GM12878 (cell line): ENCODE data around the gene LGI2. TPM values are rescaled to one million over a fixed set of nuclear protein-coding genes. Genes with fewer than 3 reads are reported as not detected.

Source experiments
- ATAC-seq: fragments of 200-7000 bp; cut with Tn5 transposase; 3 replicates; pipeline ENCODE4 v1.9.1; 2020; ENCODE audit warnings: mild to moderate bottlenecking, moderate library complexity
- BruUV-seq: library from RNA; stranded (reverse); fragments of 400-500 nt; replicated peaks from 2 replicates; lab custom pipeline; 2021; lab: Mats Ljungman, UMichigan
- CTCF ChIA-PET: fragments of 300-600 bp; sonication (Branson Sonifier 250); formaldehyde crosslinking; extraction: SDS; loops from one replicate; lab custom pipeline; 2021; ENCODE audit warnings: inconsistent platforms; lab: Yijun Ruan, JAX
- POLR2A ChIA-PET: fragments of 350-600 bp; formaldehyde crosslinking; extraction: SDS; loops from one replicate; lab custom pipeline; 2021; ENCODE audit warnings: inconsistent platforms; lab: Charles Lee
- RAD21 ChIA-PET: fragments of 300-600 bp; sonication (Branson Sonifier 250); formaldehyde crosslinking; loops from one replicate; lab custom pipeline; 2023; ENCODE audit warnings: antibody characterized with exemption; ENCODE audit not compliant: unreplicated experiment; lab: Charles Lee
- SMC1A ChIA-PET: fragments of 300-600 bp; sonication (Branson Sonifier 250); formaldehyde crosslinking; loops from one replicate; lab custom pipeline; 2023; ENCODE audit not compliant: unreplicated experiment, uncharacterized antibody; lab: Charles Lee
- DNase-seq: peaks from one replicate; pipeline ENCODE4 v3.0.0-alpha.2; 2011; ENCODE audit warnings: low read depth, low spot score
- FAIRE-seq: peaks from 3 replicates; lab custom pipeline; 2011; peaks lifted over from hg19 to GRCh38; lab: Jason Lieb, UNC
- H2AFZ ChIP-seq: 2 replicates; pipeline ENCODE4 v1.6.0; 2011; ENCODE audit warnings: low read depth, low read length, control low read depth; ENCODE audit not compliant: control insufficient read depth
- H3K27ac ChIP-seq: 2 replicates; pipeline ENCODE4 v1.5.1; 2011; ENCODE audit warnings: control low read depth; ENCODE audit not compliant: control insufficient read depth, insufficient read depth
- H3K27me3 ChIP-seq, 2 experiments: replicated peaks in 1 of 2; 2 replicates each; pipeline versions ENCODE4 v1.6.0 to v1.6.1; 2011; ENCODE audit warnings: low read length in 1 of 2; ENCODE audit not compliant: control insufficient read depth in 2 of 2, insufficient read depth in 2 of 2
- H3K36me3 ChIP-seq, 2 experiments: 2 replicates each; pipeline ENCODE4 v1.5.1; 2011; ENCODE audit warnings: low read length in 1 of 2; ENCODE audit not compliant: control insufficient read depth in 2 of 2, insufficient read depth in 2 of 2
- H3K4me1 ChIP-seq: 2 replicates; pipeline ENCODE4 v1.6.1; 2011; ENCODE audit warnings: mild to moderate bottlenecking, low read length, moderate library complexity, mixed read lengths; ENCODE audit not compliant: control insufficient read depth, insufficient read depth
- H3K4me2 ChIP-seq: 2 replicates; pipeline ENCODE4 v1.6.0; 2011; ENCODE audit warnings: control low read depth; ENCODE audit not compliant: control insufficient read depth, insufficient read depth
- H3K4me3 ChIP-seq: fragments of 200-600 bp; sonication (generic); 2 replicates; pipeline ENCODE4 v1.5.1; 2016
- H3K79me2 ChIP-seq: 2 replicates; pipeline ENCODE4 v1.6.0; 2011; ENCODE audit warnings: low read length; ENCODE audit not compliant: control insufficient read depth, insufficient read depth
- H3K9ac ChIP-seq: 2 replicates; pipeline ENCODE4 v1.8.0; 2011; ENCODE audit warnings: low read length, control low read depth, mixed read lengths; ENCODE audit not compliant: control insufficient read depth, insufficient read depth
- H3K9me3 ChIP-seq: replicated peaks from 3 replicates; pipeline ENCODE4 v1.5.1; 2011; ENCODE audit warnings: mild to moderate bottlenecking, low read length; ENCODE audit not compliant: control insufficient read depth, insufficient read depth
- H4K20me1 ChIP-seq: 2 replicates; pipeline ENCODE4 v1.6.0; 2011; ENCODE audit not compliant: control insufficient read depth, insufficient read depth
- ASH2L ChIP-seq: fragments of 300-600, 200-600 bp; sonication (generic); IDR thresholded peaks from 2 replicates; pipeline ENCODE4 v1.6.1; 2017; ENCODE audit warnings: low read depth, mild to moderate bottlenecking, borderline replicate concordance
- ATF3 ChIP-seq: IDR thresholded peaks from 2 replicates; pipeline ENCODE4 v1.6.1; 2011; ENCODE audit warnings: low read depth, mild to moderate bottlenecking, low read length, moderate library complexity, borderline replicate concordance; ENCODE audit errors: extremely low read depth
- BHLHE40 ChIP-seq, 2 experiments: fragments of 450-650 bp in 1 of 2; IDR thresholded peaks; 2 replicates each; pipeline ENCODE4 v1.6.1; 2011 to 2017; ENCODE audit warnings: low read depth in 2 of 2, borderline replicate concordance in 1 of 2, improper control_type of control experiment in 1 of 2, low read length in 1 of 2, mild to moderate bottlenecking in 1 of 2
- CHD2 ChIP-seq: IDR thresholded peaks from 2 replicates; pipeline ENCODE4 v1.6.1; 2011; ENCODE audit warnings: low read depth, low read length, improper control_type of control experiment, borderline replicate concordance
- HDAC2 ChIP-seq: fragments of 200-600 bp; sonication (generic); IDR thresholded peaks from 2 replicates; pipeline ENCODE4 v1.6.1; 2017
- MAX ChIP-seq: IDR thresholded peaks from 2 replicates; pipeline ENCODE4 v1.6.1; 2012; ENCODE audit warnings: low read depth, low read length, improper control_type of control experiment
- MYC ChIP-seq: IDR thresholded peaks from 2 replicates; pipeline ENCODE4 v1.6.1; 2011; ENCODE audit warnings: mild to moderate bottlenecking, low read length, moderate library complexity, inconsistent platforms; ENCODE audit not compliant: insufficient read depth, insufficient replicate concordance, insufficient read length, severe bottlenecking
- RBBP5 ChIP-seq: fragments of 200-600 bp; sonication (generic); conservative IDR thresholded peaks from 2 replicates; pipeline ENCODE4 v1.6.1; 2016
- RFX5 ChIP-seq: IDR thresholded peaks from 2 replicates; pipeline ENCODE4 v1.6.1; 2011; ENCODE audit warnings: low read depth, low read length, improper control_type of control experiment
- SIN3A ChIP-seq: IDR thresholded peaks from 2 replicates; pipeline ENCODE4 v1.6.1; 2012; ENCODE audit warnings: low read depth, low read length, improper control_type of control experiment
- TCF12 ChIP-seq: IDR thresholded peaks from 2 replicates; pipeline ENCODE4 v1.6.1; 2011; ENCODE audit warnings: low read depth, mild to moderate bottlenecking, low read length
- TCF3 ChIP-seq: IDR thresholded peaks from 2 replicates; pipeline ENCODE4 v1.6.1; 2012; ENCODE audit warnings: low read depth, mild to moderate bottlenecking, low read length, borderline replicate concordance; ENCODE audit not compliant: insufficient read depth
- TCF7 ChIP-seq: IDR thresholded peaks from 2 replicates; pipeline ENCODE4 v1.6.1; 2014; ENCODE audit warnings: antibody characterized with exemption, borderline replicate concordance
- ZBED1 ChIP-seq: IDR thresholded peaks from 2 replicates; pipeline ENCODE4 v1.6.1; 2016; ENCODE audit warnings: borderline replicate concordance
- WGBS: methylation state at CpG from one replicate; pipeline ENCODE4 v1.1.6; 2016; ENCODE audit warnings: low lambda C conversion rate; ENCODE audit not compliant: insufficient replicate concordance, insufficient coverage; ENCODE audit errors: missing lambda C conversion rate; 5-methylcytosine and 5-hydroxymethylcytosine counted together
- in situ Hi-C: fragments of 300-500 bp; cut with MboI; formaldehyde crosslinking; loops from 9 replicates; pipeline ENCODE4 v1.14.3; 2018; ENCODE audit warnings: mixed read lengths
- intact Hi-C: fragments of 100-400 bp; cut with micrococcal nuclease; formaldehyde crosslinking; loops from one replicate; pipeline ENCODE4 v1.14.2; 2022; ENCODE audit not compliant: unreplicated experiment
- polyA plus RNA-seq, 11 experiments: library from polyadenylated mRNA; depleted of rRNA in 4 of 11; unstranded in 6 of 11; stranded (reverse) in 5 of 11; fragments of >200 nt; fragmentation: Nextera tagmentation in 4 of 11; fragmentation: Illumina TruSeq in 1 of 11; extraction: Ambion mirVana in 4 of 11; extraction: Trizol in 1 of 11; gene quantifications; 1 replicate in 1 of 11; 2 replicates in 10 of 11; pipeline versions ENCODE4 v1.2.1 to v1.2.3, GENCODE V29; 2011 to 2016; ENCODE audit warnings: inconsistent platforms in 2 of 11, missing spikeins in 2 of 11, low read depth in 1 of 11
- total RNA-seq, 4 experiments: library from RNA; depleted of rRNA in 3 of 4; stranded (reverse); fragments of >200 nt in 3 of 4; fragmentation: Illumina TruSeq in 1 of 4; extraction: Trizol in 1 of 4; gene quantifications; 2 replicates each; pipeline versions ENCODE4 v1.2.1 to v1.2.3, GENCODE V29; 2013 to 2021
- TF ChIP-seq, protein P1 (sequence below): fragments of 450-650 bp; IDR thresholded peaks from 2 replicates; pipeline ENCODE4 v1.6.1; 2017; ENCODE audit warnings: borderline replicate concordance
- TF ChIP-seq, protein P2 (sequence below): fragments of 450-650 bp; IDR thresholded peaks from 2 replicates; pipeline ENCODE4 v1.6.1; 2018; ENCODE audit warnings: borderline replicate concordance, mild to moderate bottlenecking; ENCODE audit not compliant: partially characterized antibody

Gene LGI2
- total and polyA plus RNA-seq, 10 of the 15 experiments (the other 5 are each of a cell fraction or from before 2014, with no cell fraction given): not detected

- TF ChIP-seq MYC (no peak), RBBP5 (no peak), HDAC2 (no peak), SIN3A (no peak), TCF12 (no peak), TCF7 (no peak), ZBED1 (no peak), MAX (no peak), CHD2 (no peak), RFX5 (no peak), TCF3 (no peak), ASH2L (no peak), ATF3 (no peak), BHLHE40 (IDR thresholded peaks at IDR 0.05; ENCODE audit: borderline replicate concordance in 1 of 2, low read depth in 2 of 2, low read length in 1 of 2) (no peak)
- TF ChIP-seq, protein P1, sequence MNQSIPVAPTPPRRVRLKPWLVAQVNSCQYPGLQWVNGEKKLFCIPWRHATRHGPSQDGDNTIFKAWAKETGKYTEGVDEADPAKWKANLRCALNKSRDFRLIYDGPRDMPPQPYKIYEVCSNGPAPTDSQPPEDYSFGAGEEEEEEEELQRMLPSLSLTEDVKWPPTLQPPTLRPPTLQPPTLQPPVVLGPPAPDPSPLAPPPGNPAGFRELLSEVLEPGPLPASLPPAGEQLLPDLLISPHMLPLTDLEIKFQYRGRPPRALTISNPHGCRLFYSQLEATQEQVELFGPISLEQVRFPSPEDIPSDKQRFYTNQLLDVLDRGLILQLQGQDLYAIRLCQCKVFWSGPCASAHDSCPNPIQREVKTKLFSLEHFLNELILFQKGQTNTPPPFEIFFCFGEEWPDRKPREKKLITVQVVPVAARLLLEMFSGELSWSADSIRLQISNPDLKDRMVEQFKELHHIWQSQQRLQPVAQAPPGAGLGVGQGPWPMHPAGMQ: no peak
- TF ChIP-seq, protein P2, sequence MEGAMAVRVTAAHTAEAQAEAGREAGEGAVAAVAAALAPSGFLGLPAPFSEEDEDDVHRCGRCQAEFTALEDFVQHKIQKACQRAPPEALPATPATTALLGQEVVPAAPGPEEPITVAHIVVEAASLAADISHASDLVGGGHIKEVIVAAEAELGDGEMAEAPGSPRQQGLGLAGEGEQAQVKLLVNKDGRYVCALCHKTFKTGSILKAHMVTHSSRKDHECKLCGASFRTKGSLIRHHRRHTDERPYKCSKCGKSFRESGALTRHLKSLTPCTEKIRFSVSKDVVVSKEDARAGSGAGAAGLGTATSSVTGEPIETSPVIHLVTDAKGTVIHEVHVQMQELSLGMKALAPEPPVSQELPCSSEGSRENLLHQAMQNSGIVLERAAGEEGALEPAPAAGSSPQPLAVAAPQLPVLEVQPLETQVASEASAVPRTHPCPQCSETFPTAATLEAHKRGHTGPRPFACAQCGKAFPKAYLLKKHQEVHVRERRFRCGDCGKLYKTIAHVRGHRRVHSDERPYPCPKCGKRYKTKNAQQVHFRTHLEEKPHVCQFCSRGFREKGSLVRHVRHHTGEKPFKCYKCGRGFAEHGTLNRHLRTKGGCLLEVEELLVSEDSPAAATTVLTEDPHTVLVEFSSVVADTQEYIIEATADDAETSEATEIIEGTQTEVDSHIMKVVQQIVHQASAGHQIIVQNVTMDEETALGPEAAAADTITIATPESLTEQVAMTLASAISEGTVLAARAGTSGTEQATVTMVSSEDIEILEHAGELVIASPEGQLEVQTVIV: no peak
- WGBS: 12% methylated on average over 2 of the region's 2 CpGs
- ATAC-seq (no peak), FAIRE-seq (no peak), DNase-seq (no peak)
- H3K4me2 ChIP-seq: no peak overlapping the region
- BruUV-seq: no TSS peak
- RAD21 ChIA-PET: no interaction called here
- H3K4me1 ChIP-seq: no peaks in the 10 kb centered on the region
- POLR2A ChIA-PET: no interaction called here
- H4K20me1 ChIP-seq: no peaks in the 10 kb centered on the region
- H3K4me3 ChIP-seq: no peak overlapping the region
- no peak overlapping the region for H2AFZ ChIP-seq
- no peaks in the 10 kb centered on the region for H3K36me3 ChIP-seq
- H3K9me3 ChIP-seq: no peaks in the 10 kb centered on the region
- SMC1A ChIA-PET: no interaction called here
- CTCF ChIA-PET: no interaction called here
- no peak overlapping the region for H3K9ac ChIP-seq
- in situ Hi-C loops (no loop called here), intact Hi-C loops (loop anchor here (5.0 kb wide), 1 partner anchor 668 kb away; no protein-coding TSS in a partner anchor)
- H3K79me2 ChIP-seq: no peaks in the 10 kb centered on the region
- no peak overlapping the region for H3K27ac ChIP-seq
- H3K27me3 ChIP-seq: 0 out of 4 replicates have a peak, but pooled peaks cover 0 to 1% of the 10 kb centered on the region in 2 experiments
Observed at GRCh38 chr4:25059791-25060190, 29.0 kb upstream of the LGI2 start.
